Measurements from ENCODE around the gene BATF2. TPM values are rescaled to one million over a fixed set of nuclear protein-coding genes. Genes with fewer than 3 reads are reported as not detected.

Gene BATF2
- total RNA-seq, 1 experiment from 2014 or later, result 0.72 TPM

DNA sequence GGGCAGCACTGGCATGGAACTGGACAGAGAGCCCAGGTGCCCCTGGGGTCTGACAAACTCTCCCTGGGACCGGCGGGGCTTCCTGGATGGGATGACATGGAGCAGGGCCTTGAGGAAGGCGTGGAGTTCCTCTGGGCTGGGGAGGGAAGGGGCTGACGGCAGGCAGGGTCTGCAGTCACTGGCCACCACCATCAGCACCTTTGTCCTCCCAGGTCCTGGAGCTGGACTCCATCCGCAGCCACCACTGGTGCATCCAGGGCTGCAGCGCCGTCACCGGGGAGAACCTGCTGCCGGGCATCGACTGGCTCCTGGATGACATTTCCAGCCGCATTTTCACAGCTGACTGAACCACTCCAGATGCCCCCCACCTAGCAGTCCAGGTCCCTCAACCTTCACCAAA, 24.7 kb upstream of the BATF2 start:
- H3K79me1 ChIP-seq (ENCODE audit: insufficient read depth, low read depth, low read length, poor library complexity, severe bottlenecking), result no peaks in the 10 kb centered on the region
- H3K27me3 Mint-ChIP-seq (ENCODE audit: low read depth), result peaks cover 1% of the 10 kb centered on the region; the same call in 1 of the 2 replicates
- H2BK5ac ChIP-seq (ENCODE audit: insufficient read length, low read length), result no peak overlapping the region
- H3K23ac ChIP-seq (ENCODE audit: insufficient read length, low read depth, low read length), result no peak overlapping the region
- H3K4me1 ChIP-seq (ENCODE audit: insufficient read depth, low read length), result no peaks in the 10 kb centered on the region
- H4K20me1 ChIP-seq (ENCODE audit: control insufficient read depth, insufficient read depth, insufficient read length), result no peaks in the 10 kb centered on the region
- WGBS (ENCODE audit: extremely low coverage, insufficient read length, low lambda C conversion rate), result no CpG with 5 or more reads among the region's 11 CpGs
- no peak overlapping the region; a peak in 1 of 5 replicates for H3K4me3 Mint-ChIP-seq
- H4K5ac ChIP-seq (ENCODE audit: insufficient read length, low read depth, low read length), result no peak overlapping the region
- no peak overlapping the region for H3K14ac ChIP-seq (ENCODE audit: insufficient read depth, low read length)
- H3K18ac ChIP-seq (ENCODE audit: insufficient read length, low read depth, low read length), result no peak overlapping the region
- no peaks in the 10 kb centered on the region for H3K9me3 ChIP-seq (ENCODE audit: control insufficient read depth, low read depth, low read length)
- no peak overlapping the region for H3K9ac ChIP-seq (ENCODE audit: extremely low read depth, insufficient read length, low read length)
- no peak overlapping the region for H3K4ac ChIP-seq (ENCODE audit: low read depth, low read length)
- H3K36me3 Mint-ChIP-seq (ENCODE audit: insufficient read depth in 1 of 3, low read depth in 3 of 3), result peaks cover 21 to 51% (median 46%) of the 10 kb centered on the region in 3 experiments
- no peak overlapping the region for H3T11ph ChIP-seq (ENCODE audit: low read length)
- TF ChIP-seq, protein P1, sequence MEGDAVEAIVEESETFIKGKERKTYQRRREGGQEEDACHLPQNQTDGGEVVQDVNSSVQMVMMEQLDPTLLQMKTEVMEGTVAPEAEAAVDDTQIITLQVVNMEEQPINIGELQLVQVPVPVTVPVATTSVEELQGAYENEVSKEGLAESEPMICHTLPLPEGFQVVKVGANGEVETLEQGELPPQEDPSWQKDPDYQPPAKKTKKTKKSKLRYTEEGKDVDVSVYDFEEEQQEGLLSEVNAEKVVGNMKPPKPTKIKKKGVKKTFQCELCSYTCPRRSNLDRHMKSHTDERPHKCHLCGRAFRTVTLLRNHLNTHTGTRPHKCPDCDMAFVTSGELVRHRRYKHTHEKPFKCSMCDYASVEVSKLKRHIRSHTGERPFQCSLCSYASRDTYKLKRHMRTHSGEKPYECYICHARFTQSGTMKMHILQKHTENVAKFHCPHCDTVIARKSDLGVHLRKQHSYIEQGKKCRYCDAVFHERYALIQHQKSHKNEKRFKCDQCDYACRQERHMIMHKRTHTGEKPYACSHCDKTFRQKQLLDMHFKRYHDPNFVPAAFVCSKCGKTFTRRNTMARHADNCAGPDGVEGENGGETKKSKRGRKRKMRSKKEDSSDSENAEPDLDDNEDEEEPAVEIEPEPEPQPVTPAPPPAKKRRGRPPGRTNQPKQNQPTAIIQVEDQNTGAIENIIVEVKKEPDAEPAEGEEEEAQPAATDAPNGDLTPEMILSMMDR (conservative IDR thresholded peaks at IDR 0.05), result no peak
- no peak overlapping the region for H3K4me2 ChIP-seq (ENCODE audit: insufficient read depth, insufficient read length, low read length)
- no peaks in the 10 kb centered on the region for H3K23me2 ChIP-seq (ENCODE audit: insufficient read length, low read depth, low read length, poor library complexity, severe bottlenecking)
- no peak overlapping the region for H4K8ac ChIP-seq (replicated peaks; ENCODE audit: insufficient read length, low read depth, low read length)
- no peaks in the 10 kb centered on the region for H3K79me2 ChIP-seq (ENCODE audit: insufficient read depth, low read length)
- H2BK20ac ChIP-seq (ENCODE audit: low read depth, low read length, poor library complexity, severe bottlenecking), result no peak overlapping the region
- H3K27me3 ChIP-seq (ENCODE audit: insufficient read depth, low read length), result no peaks in the 10 kb centered on the region
- no peak overlapping the region; a peak in 1 of 7 replicates for H3K27ac Mint-ChIP-seq
- no peak overlapping the region for H2AFZ ChIP-seq (ENCODE audit: low read length)
- H2BK15ac ChIP-seq (ENCODE audit: low read depth, low read length), result no peak overlapping the region
- H3K9me3 Mint-ChIP-seq, result no peaks in the 10 kb centered on the region
- no peak overlapping the region for H4K91ac ChIP-seq (ENCODE audit: insufficient read length, low read depth, low read length)
- H2AK5ac ChIP-seq (ENCODE audit: insufficient read length, low read length), result no peak overlapping the region
- no peak overlapping the region for H3K27ac ChIP-seq (ENCODE audit: insufficient read length, low read depth, low read length)
- DNase-seq, result no peak
- H3K56ac ChIP-seq (ENCODE audit: insufficient read length, low read depth, low read length), result no peak overlapping the region
- H2BK12ac ChIP-seq (ENCODE audit: insufficient read length, low read depth, low read length), result no peak overlapping the region
- H3K4me1 Mint-ChIP-seq, result peaks cover 0 to 2% of the 10 kb centered on the region in 2 experiments; a peak in 2 of 4 replicates
- H2BK120ac ChIP-seq (ENCODE audit: low read depth, low read length, poor library complexity, severe bottlenecking), result no peak overlapping the region

Measured in H9 (cell line).